ENCODE data around the gene COQ5. TPM values are rescaled to one million over a fixed set of nuclear protein-coding genes. Genes with fewer than 3 reads are reported as not detected.
A peak's percentile ranks its signal among the peaks of the same experiment; 100 is the strongest.

The COQ5 gene
- total RNA-seq, 1 donor from 2014 or later: 38.5 TPM

- H3K4me3 Mint-ChIP-seq: no peak overlapping the region
- H3K9me3 Mint-ChIP-seq: no peaks in the 10 kb centered on the region
- no peaks in the 10 kb centered on the region for H3K4me1 Mint-ChIP-seq
- H3K27ac Mint-ChIP-seq (ENCODE audit: unreplicated experiment): no peak overlapping the region
- DNase-seq (ENCODE audit: low read depth, low spot score): no peak
- TF ChIP-seq CTCF (conservative IDR thresholded peaks at IDR 0.05): no peak
- peaks cover 17% of the 10 kb centered on the region for H3K36me3 Mint-ChIP-seq (ENCODE audit: low read depth)
- no peaks in the 10 kb centered on the region for H3K27me3 Mint-ChIP-seq (ENCODE audit: low read depth)
Measured at GRCh38 chr12:120455302-120455701, 73.7 kb downstream of the COQ5 start.

GRCh38 chr12:120453977-120454376 is 75.0 kb downstream of the COQ5 start:
- Mint-ChIP-seq H3K27ac (ENCODE audit: unreplicated experiment) (no peak overlapping the region), H3K4me3 (peak overlapping the region; percentile 47), H3K4me1 (no peaks in the 10 kb centered on the region), H3K36me3 (ENCODE audit: low read depth) (peaks cover 12% of the 10 kb centered on the region), H3K27me3 (ENCODE audit: low read depth) (no peaks in the 10 kb centered on the region), H3K9me3 (no peaks in the 10 kb centered on the region)
- peak; percentile 72 for TF ChIP-seq CTCF (conservative IDR thresholded peaks at IDR 0.05)
- DNase-seq (ENCODE audit: low read depth, low spot score): no peak

Other genes with a start within 250 kb of the COQ5 start
- 5,010 and 5,494 TPM in 2 replicates for gene RNU4-2, start 237.3 kb downstream of the COQ5 start, total RNA-seq
- 4,497 and 4,941 TPM in 2 replicates for gene RNU4-1, start 235.9 kb downstream of the COQ5 start, total RNA-seq
- gene SIRT4, start 226.8 kb downstream of the COQ5 start, total RNA-seq: 1.7 TPM in 2 replicates
- not detected in 2 replicates for gene PLA2G1B, start 201.4 kb downstream of the COQ5 start, total RNA-seq
- gene MSI1, start 160.0 kb downstream of the COQ5 start, total RNA-seq: 224 and 229 TPM in 2 replicates
- gene COX6A1, start 91.0 kb downstream of the COQ5 start, total RNA-seq: 315 and 320 TPM in 2 replicates
- 38.0 and 38.1 TPM in 2 replicates for gene TRIAP1, start 82.8 kb downstream of the COQ5 start, total RNA-seq
- 32.0 and 33.8 TPM in 2 replicates for gene GATC, start 82.7 kb downstream of the COQ5 start, total RNA-seq
- 350 and 361 TPM in 2 replicates for gene SRSF9, start 59.4 kb downstream of the COQ5 start, total RNA-seq
- gene DYNLL1, start 33.0 kb downstream of the COQ5 start, total RNA-seq: 375 and 382 TPM in 2 replicates
- gene RNF10, start 5.2 kb upstream of the COQ5 start, total RNA-seq: 134 and 149 TPM in 2 replicates
- gene POP5, start 52.2 kb upstream of the COQ5 start, total RNA-seq: 49.7 and 55.8 TPM in 2 replicates
- gene CABP1, start 111.5 kb upstream of the COQ5 start, total RNA-seq: 1.1 and 1.2 TPM in 2 replicates
- 165 and 167 TPM in 2 replicates for gene MLEC, start 158.0 kb upstream of the COQ5 start, total RNA-seq
- gene UNC119B, start 181.3 kb upstream of the COQ5 start, total RNA-seq: 79.7 and 80.0 TPM in 2 replicates
- gene ACADS, start 196.7 kb upstream of the COQ5 start, total RNA-seq: 5.6 and 5.9 TPM in 2 replicates

All from neural crest cell (in vitro differentiated cells).